LNCaP clone FGC (cell line): ENCODE data around the gene PTGDS.

Experiments used
- DNase-seq: peaks from one replicate; pipeline ENCODE4 v3.0.0-alpha.2; 2011; ENCODE audit warnings: low read depth
- H3K4me3 ChIP-seq: 2 replicates; pipeline ENCODE4 v1.5.1; 2011; ENCODE audit warnings: mild to moderate bottlenecking, low read depth, low read length, control low read depth
- CTCF ChIP-seq: IDR thresholded peaks from 2 replicates; pipeline ENCODE4 v1.5.1; 2012; ENCODE audit warnings: mild to moderate bottlenecking; ENCODE audit not compliant: control insufficient read depth, insufficient read depth; ENCODE audit errors: extremely low read depth

Gene PTGDS

GRCh38 chr9:136962163-136962562 lies 15.1 kb upstream of the PTGDS start:
- no peak overlapping the region for H3K4me3 ChIP-seq
- DNase-seq: no peak
- no peak for TF ChIP-seq CTCF

- no peak overlapping the region for H3K4me3 ChIP-seq
- TF ChIP-seq CTCF: no peak
- DNase-seq: no peak
Measured at GRCh38 chr9:136962701-136963248, 14.5 kb upstream of the PTGDS start.

GRCh38 chr9:136963341-136963740 lies 14.0 kb upstream of the PTGDS start:
- H3K4me3 ChIP-seq: no peak overlapping the region
- TF ChIP-seq CTCF: no peak
- no peak for DNase-seq

GRCh38 chr9:136963751-136964150 lies 13.6 kb upstream of the PTGDS start:
- H3K4me3 ChIP-seq: no peak overlapping the region
- DNase-seq: no peak
- no peak for TF ChIP-seq CTCF

- DNase-seq: no peak
- H3K4me3 ChIP-seq: no peak overlapping the region
- TF ChIP-seq CTCF: no peak
Measured at GRCh38 chr9:136964171-136964689, 13.1 kb upstream of the PTGDS start.

GRCh38 chr9:136964833-136965422 lies 12.4 kb upstream of the PTGDS start:
- no peak for DNase-seq
- no peak overlapping the region for H3K4me3 ChIP-seq
- TF ChIP-seq CTCF: no peak
